T-helper 9 cell (primary cell): ENCODE data around the gene AMACR.
"Not testable (repeated sequence)": the region's sequence is repeated elsewhere in the genome, so short reads cannot be mapped to it uniquely, and the experiment has no call there.

Experiments
- DNase-seq: peaks from one replicate; pipeline ENCODE4 v3.0.0-alpha.2; 2020

The AMACR gene

DNA sequence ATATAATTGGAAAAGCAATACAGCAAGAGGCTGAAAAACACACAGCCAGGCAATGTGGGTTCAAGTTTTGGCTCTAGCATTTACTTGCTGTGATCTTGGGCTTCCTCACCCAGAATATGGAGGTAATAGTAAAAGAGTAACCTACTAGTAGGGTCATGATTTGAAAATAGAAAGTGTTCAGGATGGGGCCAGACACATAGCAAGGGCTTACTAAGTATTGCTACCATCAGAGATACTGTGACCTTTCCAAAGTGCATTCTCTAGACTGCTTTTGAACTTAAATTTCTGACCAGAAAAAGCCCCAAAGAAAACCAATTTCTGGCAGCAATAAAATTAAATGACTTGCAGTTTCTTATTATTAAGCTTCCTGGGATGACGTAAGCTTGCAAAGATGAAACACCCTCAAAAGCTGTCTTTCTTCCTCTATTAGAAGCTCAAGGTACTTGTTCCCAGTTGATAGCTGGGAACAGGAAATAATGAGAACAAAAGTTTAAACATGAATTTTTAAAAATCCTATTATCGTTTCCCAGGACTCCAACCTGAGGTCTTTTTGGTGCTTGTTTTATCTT is 43.6 kb downstream of the AMACR start:
- DNase-seq, result no peak

GRCh38 chr5:33958176-33958575 is 49.7 kb downstream of the AMACR start:
- no peak for DNase-seq

- DNase-seq, result no peak
These were observed 50.2 kb downstream of the AMACR start for GRCh38 chr5:33957577-33958150.

GRCh38 chr5:33952175-33952574 is 55.7 kb downstream of the AMACR start:
- not testable (repeated sequence) for DNase-seq

DNA sequence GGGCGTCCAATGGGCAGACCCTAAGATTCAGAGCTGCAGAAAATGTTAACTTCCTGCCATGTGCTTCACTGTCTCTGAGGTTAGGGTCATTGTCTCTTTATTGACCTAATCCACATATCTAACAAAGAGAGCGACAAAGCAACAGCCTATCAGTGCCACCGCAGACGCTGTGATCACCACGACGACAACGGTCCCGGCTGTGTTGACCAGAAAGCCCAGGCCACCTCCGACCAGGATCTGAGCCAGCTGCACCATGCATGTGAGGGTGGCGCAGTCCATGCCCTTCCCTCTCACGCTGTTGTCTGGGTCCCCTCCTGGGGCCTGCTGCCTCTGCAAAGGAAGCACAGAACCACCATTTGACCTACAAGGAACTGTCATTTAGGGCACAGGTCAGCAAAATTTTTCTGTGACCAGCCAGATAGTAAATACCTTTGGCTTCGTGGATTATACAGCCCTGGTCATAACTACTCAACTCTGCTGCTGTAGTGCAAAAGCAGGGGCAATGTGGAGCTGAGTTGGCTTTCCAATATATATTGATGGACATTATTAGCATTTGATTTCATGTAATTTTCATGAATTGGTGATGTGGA is 63.2 kb downstream of the AMACR start:
- no peak for DNase-seq

DNA sequence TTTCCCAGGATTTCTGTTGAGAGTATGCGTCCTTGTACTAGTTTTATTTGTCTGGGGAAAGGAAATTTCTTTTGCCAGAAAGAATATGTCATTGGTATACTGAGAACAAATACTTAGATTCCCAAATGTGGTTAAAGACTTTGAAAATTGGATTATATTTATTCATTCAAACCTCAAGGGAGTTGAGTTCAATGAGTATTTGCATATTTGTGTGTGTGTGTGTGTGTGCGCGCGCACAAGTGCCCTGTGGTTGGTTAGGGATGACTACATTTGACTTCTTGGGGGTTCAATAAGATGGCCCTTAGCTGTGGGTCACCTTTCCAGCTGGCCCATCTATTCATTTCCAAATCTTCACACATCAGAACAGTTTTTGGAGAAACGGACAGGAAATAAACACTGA is 66.8 kb downstream of the AMACR start:
- no peak for DNase-seq

GRCh38 chr5:33939556-33940262 is 68.1 kb downstream of the AMACR start:
- DNase-seq, result no peak

- DNase-seq, result no peak
These were observed 69.0 kb downstream of the AMACR start for GRCh38 chr5:33938881-33939280.

DNA sequence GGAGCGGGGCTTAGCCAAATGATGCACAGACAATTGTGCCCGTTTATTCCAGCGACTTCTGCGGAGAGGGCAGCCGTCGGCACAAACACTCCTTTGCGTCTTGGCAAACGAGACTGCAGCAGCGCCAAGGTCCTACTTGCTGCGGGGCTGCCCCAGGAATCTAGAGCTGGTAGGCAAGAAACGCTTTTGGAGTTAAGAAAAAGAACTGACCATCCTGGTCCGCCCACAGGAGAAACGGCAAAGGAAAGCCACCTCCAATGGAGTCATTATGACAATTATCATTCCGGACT is 69.4 kb downstream of the AMACR start:
- DNase-seq, result no peak

- no peak for DNase-seq
These were observed 69.9 kb downstream of the AMACR start for GRCh38 chr5:33937707-33938506.

DNA sequence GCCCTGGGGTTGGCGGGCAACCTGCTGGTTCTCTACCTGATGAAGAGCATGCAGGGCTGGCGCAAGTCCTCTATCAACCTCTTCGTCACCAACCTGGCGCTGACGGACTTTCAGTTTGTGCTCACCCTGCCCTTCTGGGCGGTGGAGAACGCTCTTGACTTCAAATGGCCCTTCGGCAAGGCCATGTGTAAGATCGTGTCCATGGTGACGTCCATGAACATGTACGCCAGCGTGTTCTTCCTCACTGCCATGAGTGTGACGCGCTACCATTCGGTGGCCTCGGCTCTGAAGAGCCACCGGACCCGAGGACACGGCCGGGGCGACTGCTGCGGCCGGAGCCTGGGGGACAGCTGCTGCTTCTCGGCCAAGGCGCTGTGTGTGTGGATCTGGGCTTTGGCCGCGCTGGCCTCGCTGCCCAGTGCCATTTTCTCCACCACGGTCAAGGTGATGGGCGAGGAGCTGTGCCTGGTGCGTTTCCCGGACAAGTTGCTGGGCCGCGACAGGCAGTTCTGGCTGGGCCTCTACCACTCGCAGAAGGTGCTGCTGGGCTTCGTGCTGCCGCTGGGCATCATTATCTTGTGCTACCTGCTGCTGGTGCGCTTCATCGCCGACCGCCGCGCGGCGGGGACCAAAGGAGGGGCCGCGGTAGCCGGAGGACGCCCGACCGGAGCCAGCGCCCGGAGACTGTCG is 70.7 kb downstream of the AMACR start:
- no peak for DNase-seq

- no peak for DNase-seq
These were observed 71.4 kb downstream of the AMACR start, which contains the start of gene RXFP3 for GRCh38 chr5:33936381-33937016. Gene RXFP3, plus strand, starts transcription at chr5:33936386. Its CDS starts 355 bp downstream, at chr5:33936741.
